K562 (cell line): ENCODE data around the gene CNR2. TPM values are rescaled to one million over a fixed set of nuclear protein-coding genes. Genes with fewer than 3 reads are reported as not detected.

Experiments used
- CBFA2T2 ChIP-seq: fragments of 450-650 bp; conservative IDR thresholded peaks from 2 replicates; pipeline ENCODE4 v1.6.1; 2017; ENCODE audit warnings: mild to moderate bottlenecking
- CEBPB ChIP-seq: fragments of 450-650 bp; IDR thresholded peaks from 2 replicates; pipeline ENCODE4 v1.6.1; 2016; ENCODE audit warnings: missing genetic modification characterization, missing compliant biosample characterization
- CEBPG ChIP-seq, 3 experiments: fragments of 200-800 bp in 1 of 3; sonication (Bioruptor generic) in 1 of 3; sonication (generic) in 1 of 3; formaldehyde crosslinking in 1 of 3; IDR thresholded peaks in 2 of 3; conservative IDR thresholded peaks in 1 of 3; 2 replicates each; pipeline versions ENCODE4 v1.6.1 to v1.8.0; 2016 to 2022; ENCODE audit warnings: missing compliant biosample characterization in 2 of 3, missing genetic modification characterization in 2 of 3, mild to moderate bottlenecking in 1 of 3, missing genetic modification reagents in 1 of 3
- EHMT2 ChIP-seq: fragments of 450-650 bp; IDR thresholded peaks from 2 replicates; pipeline ENCODE4 v1.6.1; 2018; ENCODE audit warnings: antibody characterized with exemption
- HDAC8 ChIP-seq: fragments of 450-650 bp; IDR thresholded peaks from 2 replicates; pipeline ENCODE4 v1.6.1; 2016; ENCODE audit warnings: mild to moderate bottlenecking, missing genetic modification characterization, moderate library complexity, missing compliant biosample characterization
- HEY1 ChIP-seq: fragments of 250-450 bp; sonication (Bioruptor Pico); IDR thresholded peaks from 2 replicates; pipeline ENCODE4 v1.5.0; 2020; ENCODE audit warnings: mild to moderate bottlenecking, moderate library complexity, borderline replicate concordance
- HNRNPUL1 ChIP-seq: fragments of 200-400 bp; formaldehyde crosslinking; IDR thresholded peaks from 2 replicates; pipeline ENCODE4 v1.6.1; 2017; ENCODE audit warnings: low read length
- KLF13 ChIP-seq: fragments of 450-650 bp; IDR thresholded peaks from 2 replicates; pipeline ENCODE4 v1.6.1; 2016; ENCODE audit warnings: missing genetic modification characterization, low read depth, mild to moderate bottlenecking, missing compliant biosample characterization, moderate library complexity, borderline replicate concordance
- LCOR ChIP-seq: sonication (generic); formaldehyde crosslinking; IDR thresholded peaks from 2 replicates; pipeline ENCODE4 v1.8.0; 2022; ENCODE audit warnings: mild to moderate bottlenecking, missing genetic modification reagents
- RB1 ChIP-seq: fragments of 450-650 bp; IDR thresholded peaks from 2 replicates; pipeline ENCODE4 v1.6.1; 2017; ENCODE audit warnings: low read depth, mild to moderate bottlenecking
- SIN3A ChIP-seq, 2 experiments: fragments of 150-350 bp in 1 of 2; IDR thresholded peaks; 2 replicates each; pipeline ENCODE4 v1.6.1; 2011 to 2016; ENCODE audit warnings: borderline replicate concordance in 2 of 2, low read depth in 2 of 2, low read length in 2 of 2, mild to moderate bottlenecking in 2 of 2, moderate library complexity in 2 of 2; ENCODE audit not compliant: control insufficient read depth in 1 of 2
- TCF15 ChIP-seq: fragments of 250-450 bp; sonication (Bioruptor Pico); IDR thresholded peaks from 2 replicates; pipeline ENCODE4 v1.8.0; 2022; ENCODE audit warnings: moderate library complexity, mild to moderate bottlenecking, inconsistent platforms
- XRCC3 ChIP-seq: fragments of 450-650 bp; IDR thresholded peaks from 2 replicates; pipeline ENCODE4 v1.6.1; 2017; ENCODE audit warnings: mild to moderate bottlenecking, moderate library complexity
- ZBTB7A ChIP-seq: IDR thresholded peaks from 2 replicates; pipeline ENCODE4 v1.6.1; 2011; ENCODE audit warnings: low read depth, mild to moderate bottlenecking, low read length, moderate library complexity, borderline replicate concordance; ENCODE audit not compliant: control insufficient read depth
- ZBTB9 ChIP-seq: fragments of 450-650 bp; formaldehyde crosslinking; IDR thresholded peaks from 2 replicates; pipeline ENCODE4 v1.4.0; 2020; ENCODE audit warnings: mild to moderate bottlenecking, moderate library complexity
- ZFP91 ChIP-seq: sonication (generic); formaldehyde crosslinking; IDR thresholded peaks from 2 replicates; pipeline ENCODE4 v1.8.0; 2022; ENCODE audit warnings: mild to moderate bottlenecking, missing genetic modification reagents
- ZMIZ1 ChIP-seq, 2 experiments: fragments of 150-350 bp in 1 of 2; IDR thresholded peaks; 2 replicates each; pipeline ENCODE4 v1.6.1; 2012 to 2016; ENCODE audit warnings: low read depth in 2 of 2, low read length in 2 of 2, mild to moderate bottlenecking in 1 of 2, moderate library complexity in 1 of 2
- ZNF282 ChIP-seq: sonication (generic); formaldehyde crosslinking; IDR thresholded peaks from 2 replicates; pipeline ENCODE4 v1.8.1; 2023; ENCODE audit warnings: missing genetic modification reagents
- polyA plus RNA-seq, 8 experiments: library from polyadenylated mRNA; depleted of rRNA in 4 of 8; stranded (reverse) in 5 of 8; unstranded in 3 of 8; fragments of >200 nt; fragmentation: Nextera tagmentation in 2 of 8; fragmentation: Illumina TruSeq in 1 of 8; extraction: Ambion mirVana in 2 of 8; extraction: Trizol in 1 of 8; gene quantifications; 2 replicates each; pipeline versions ENCODE4 v1.2.1 to v1.2.3, GENCODE V29; 2011 to 2014; ENCODE audit warnings: inconsistent platforms in 1 of 8, missing spikeins in 1 of 8
- total RNA-seq, 7 experiments: library from RNA; depleted of rRNA in 6 of 7; stranded (reverse); fragments of >200 nt in 6 of 7; fragmentation: Illumina TruSeq in 2 of 7; extraction: Trizol in 2 of 7; gene quantifications; 2 replicates each; pipeline versions ENCODE4 v1.2.1 to v1.2.3, GENCODE V29; 2011 to 2021; ENCODE audit warnings: low replicate concordance in 1 of 7
- TF ChIP-seq, protein P1 (sequence below): fragments of 200-800 bp; sonication (Bioruptor generic); IDR thresholded peaks from 2 replicates; pipeline ENCODE4 v1.6.1; 2017; ENCODE audit warnings: missing genetic modification characterization, missing compliant biosample characterization

The CNR2 gene
- total and polyA plus RNA-seq, 9 of the 15 experiments (the other 6 are each of a cell fraction or from before 2014, with no cell fraction given): not detected

DNA sequence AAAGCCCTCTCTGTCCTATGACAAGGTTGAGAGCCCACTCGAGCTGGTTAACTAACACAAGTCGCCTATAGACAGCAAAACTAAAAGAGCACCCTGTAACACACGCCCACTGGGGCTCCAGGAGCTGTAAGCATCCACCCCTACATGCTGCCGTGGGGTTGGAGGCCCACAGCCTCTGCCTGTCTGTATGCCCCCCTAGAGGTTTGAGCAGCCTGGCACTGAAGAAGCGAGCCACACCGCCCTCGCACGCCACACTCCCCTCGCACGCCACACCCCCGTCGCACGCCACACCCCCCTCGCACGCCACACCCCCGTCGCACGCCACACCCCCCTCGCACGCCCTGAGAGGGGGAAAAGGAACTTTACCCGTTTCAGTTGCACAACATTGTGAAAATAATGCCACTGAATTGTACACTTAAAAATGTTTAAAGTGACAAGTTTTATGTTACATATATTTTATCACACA, 74.7 kb downstream of the CNR2 start (continued):
- no peak for TF ChIP-seq ZBTB9 (CRISPR knock-in tag)
- 0 out of 2 replicates have a peak, but pooled peaks have one; percentile 31 for TF ChIP-seq RB1
- TF ChIP-seq SIN3A (IDR thresholded peaks at IDR 0.05; ENCODE audit: borderline replicate concordance in 2 of 2, control insufficient read depth in 1 of 2, low read depth in 2 of 2, low read length in 2 of 2): peak; percentile 59 to 82; a peak in 3 of 4 replicates
- TF ChIP-seq ZMIZ1 (IDR thresholded peaks at IDR 0.05; ENCODE audit: low read depth in 2 of 2, low read length in 2 of 2): no peak
- peak; percentile 88 for TF ChIP-seq CEBPB (tag)
- TF ChIP-seq HEY1 (CRISPR knock-in tag): no peak
- TF ChIP-seq, protein P1, sequence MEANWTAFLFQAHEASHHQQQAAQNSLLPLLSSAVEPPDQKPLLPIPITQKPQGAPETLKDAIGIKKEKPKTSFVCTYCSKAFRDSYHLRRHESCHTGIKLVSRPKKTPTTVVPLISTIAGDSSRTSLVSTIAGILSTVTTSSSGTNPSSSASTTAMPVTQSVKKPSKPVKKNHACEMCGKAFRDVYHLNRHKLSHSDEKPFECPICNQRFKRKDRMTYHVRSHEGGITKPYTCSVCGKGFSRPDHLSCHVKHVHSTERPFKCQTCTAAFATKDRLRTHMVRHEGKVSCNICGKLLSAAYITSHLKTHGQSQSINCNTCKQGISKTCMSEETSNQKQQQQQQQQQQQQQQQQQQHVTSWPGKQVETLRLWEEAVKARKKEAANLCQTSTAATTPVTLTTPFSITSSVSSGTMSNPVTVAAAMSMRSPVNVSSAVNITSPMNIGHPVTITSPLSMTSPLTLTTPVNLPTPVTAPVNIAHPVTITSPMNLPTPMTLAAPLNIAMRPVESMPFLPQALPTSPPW (CRISPR knock-in tag): peak; percentile 71
- TF ChIP-seq CEBPG (CRISPR knock-in tag; IDR thresholded peaks at IDR 0.05): peak; percentile 78; the same call in 1 of the 2 replicates
- TF ChIP-seq CEBPG (tag; conservative IDR thresholded peaks at IDR 0.05 in 1 of 2, IDR thresholded peaks at IDR 0.05 in 1 of 2): peak; percentile 64 to 72; a peak in 3 of 4 replicates
- no peak for TF ChIP-seq LCOR
- no peak for TF ChIP-seq ZNF282 (CRISPR knock-in tag)
- no peak for TF ChIP-seq TCF15 (CRISPR knock-in tag)
- TF ChIP-seq CBFA2T2: no peak
- no peak for TF ChIP-seq HDAC8 (tag)
- no peak for TF ChIP-seq EHMT2
- TF ChIP-seq ZFP91 (CRISPR knock-in tag): no peak
- TF ChIP-seq ZBTB7A: peak; percentile 20; the same call in 1 of the 2 replicates
- no peak for TF ChIP-seq XRCC3
- peak; percentile 67; the same call in 1 of the 2 replicates for TF ChIP-seq KLF13 (tag)
- no peak for TF ChIP-seq HNRNPUL1
